IPS-18c (cell line): Measurements from ENCODE around the gene FAM76A.
"Not testable (repeated sequence)": the region's sequence is repeated elsewhere in the genome, so short reads cannot be mapped to it uniquely, and the experiment has no call there.

ENCODE experiments used
- H3K4me3 ChIP-seq: 2 replicates; pipeline ENCODE4 v1.7.0; 2013; ENCODE audit warnings: low read depth, mild to moderate bottlenecking, low read length, moderate library complexity; ENCODE audit not compliant: insufficient read depth
- H3K9me3 ChIP-seq: one replicate; pipeline ENCODE4 v1.6.1; 2013; ENCODE audit warnings: mild to moderate bottlenecking, low read length, moderate library complexity; ENCODE audit not compliant: control insufficient read depth, insufficient read depth

The FAM76A gene

DNA sequence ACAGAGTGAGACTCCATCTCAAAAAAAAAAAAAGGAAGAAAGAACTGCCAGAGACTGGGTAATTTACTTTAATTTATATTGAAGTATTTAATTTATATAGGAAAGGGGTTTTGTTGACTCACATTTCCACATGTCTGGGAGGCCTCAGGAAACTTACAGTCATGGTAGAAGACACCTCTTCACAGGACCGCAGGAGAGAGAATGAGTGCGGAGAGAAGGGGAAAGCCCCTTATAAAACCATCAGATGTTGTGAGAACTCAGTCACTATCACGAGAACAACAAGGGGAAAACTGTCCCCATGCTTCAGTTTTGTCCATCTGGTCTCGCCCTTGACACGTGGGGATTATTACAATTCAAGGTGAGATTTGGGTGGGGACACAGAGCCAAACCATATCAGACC lies 79.0 kb downstream of the FAM76A start:
- H3K4me3 ChIP-seq: no peak overlapping the region
- H3K9me3 ChIP-seq: no peaks in the 10 kb centered on the region

DNA sequence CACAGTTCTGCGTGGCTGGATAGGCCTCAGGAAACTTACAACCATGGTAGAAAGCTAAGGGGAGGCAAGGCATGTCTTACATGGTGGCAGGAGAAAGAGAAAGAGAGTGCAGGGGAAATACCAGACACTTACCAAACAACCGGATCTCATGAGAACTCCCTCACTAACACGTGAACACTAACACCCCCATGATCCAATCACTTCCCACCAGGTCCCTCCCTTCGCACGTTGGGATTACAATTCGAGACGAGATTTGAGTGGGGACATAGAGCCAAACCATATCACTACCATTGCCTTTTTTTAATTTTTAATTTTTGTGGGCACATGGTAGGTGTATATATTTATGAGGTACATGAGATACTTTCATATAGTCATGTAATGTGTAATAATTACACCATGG lies 81.0 kb downstream of the FAM76A start:
- Histone ChIP-seq H3K4me3 (no peak overlapping the region), H3K9me3 (no peaks in the 10 kb centered on the region)

DNA sequence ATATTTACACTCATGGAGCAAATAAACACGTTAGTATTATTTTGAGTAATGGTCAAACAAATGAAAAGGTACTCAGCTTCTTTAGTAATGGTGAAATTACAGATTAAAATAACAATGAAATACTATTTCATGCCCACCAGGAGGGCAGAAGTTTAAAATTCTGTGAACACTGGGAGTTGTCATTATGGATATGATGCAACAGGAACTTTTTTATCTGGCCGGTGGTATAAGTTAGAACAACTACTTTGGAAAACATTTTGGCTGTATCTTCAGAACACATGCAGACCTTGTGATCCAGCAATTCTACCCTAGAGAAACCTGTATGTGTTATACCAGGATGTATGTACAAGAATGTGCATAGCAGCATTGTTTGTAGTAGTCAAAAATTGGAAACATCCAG lies 81.6 kb downstream of the FAM76A start:
- Histone ChIP-seq H3K4me3 (no peak overlapping the region), H3K9me3 (no peaks in the 10 kb centered on the region)

DNA sequence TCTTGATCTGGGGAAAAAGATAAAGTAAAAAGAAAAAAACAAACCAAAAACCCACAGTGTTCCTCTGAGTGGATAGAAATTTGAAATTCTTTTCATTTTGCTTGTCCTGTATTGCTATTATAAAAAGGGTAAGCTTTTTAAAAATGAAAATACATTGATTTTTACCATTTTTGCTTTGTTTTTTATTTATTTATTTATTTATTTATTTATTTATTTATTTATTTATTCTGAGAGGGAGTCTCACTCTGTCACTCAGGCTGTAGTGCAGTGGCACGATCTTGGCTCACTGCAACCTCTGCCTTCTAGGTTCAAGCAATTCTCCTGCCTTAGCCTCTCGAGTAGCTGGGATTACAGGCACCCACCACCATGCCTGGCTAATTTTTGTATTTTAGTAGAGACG lies 82.4 kb downstream of the FAM76A start:
- H3K4me3 ChIP-seq, H3K9me3 ChIP-seq: not testable (repeated sequence)

DNA sequence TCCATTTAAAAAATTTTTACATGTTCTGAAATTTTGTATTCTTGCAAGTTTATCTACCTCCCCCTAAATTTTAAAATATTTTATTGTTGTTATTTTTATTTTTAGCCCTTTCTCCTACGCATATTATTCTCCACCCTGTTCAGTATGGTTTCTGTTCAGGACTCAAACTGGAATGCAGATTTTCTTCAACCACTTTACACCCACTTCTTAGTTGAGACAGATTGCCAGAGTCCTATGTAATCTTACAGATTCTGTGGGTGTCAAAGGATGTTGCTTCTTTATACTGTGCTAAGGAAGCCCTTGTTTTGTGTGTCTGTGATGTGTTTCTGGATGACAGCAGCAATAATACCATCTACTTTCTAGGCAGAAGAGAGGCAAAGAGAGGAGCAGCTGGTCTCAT lies 84.1 kb downstream of the FAM76A start:
- Histone ChIP-seq H3K4me3 (no peak overlapping the region), H3K9me3 (no peaks in the 10 kb centered on the region)

DNA sequence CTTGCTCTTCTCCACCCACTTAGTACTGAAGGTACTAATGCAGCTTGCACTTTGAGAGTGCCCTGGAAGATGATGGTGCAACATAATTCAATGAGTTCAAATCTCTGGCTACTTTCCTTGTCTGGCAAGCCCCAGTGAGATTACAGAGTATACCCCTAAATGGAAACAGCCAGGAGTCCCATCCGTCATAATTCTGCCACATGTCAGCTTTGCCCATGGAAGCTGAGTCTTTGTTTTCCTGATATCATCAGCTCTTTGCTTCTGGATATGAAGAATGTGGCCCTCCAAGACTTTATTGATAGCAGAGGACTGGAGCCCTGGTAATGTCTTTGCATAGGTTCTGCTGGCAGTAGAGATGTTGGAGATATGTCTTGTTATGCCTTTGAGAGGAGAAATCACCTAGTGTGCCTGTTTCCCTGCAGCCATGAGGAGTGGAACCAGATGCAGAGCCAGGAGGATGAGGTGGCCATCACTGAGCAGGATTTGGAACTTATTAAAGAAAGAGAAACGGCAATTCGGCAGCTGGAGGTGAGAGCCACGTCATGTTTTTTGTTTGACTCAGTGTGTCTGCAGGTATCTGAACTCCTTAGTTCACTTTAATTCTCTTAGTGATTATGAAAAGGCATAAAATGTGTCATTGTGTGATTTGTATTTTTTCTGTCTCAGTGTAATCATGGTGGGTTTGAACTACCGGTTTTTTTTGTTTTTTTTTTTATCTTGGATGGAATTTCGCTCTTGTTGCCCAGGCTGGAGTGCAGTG lies 86.2 kb downstream of the FAM76A start:
- Histone ChIP-seq H3K9me3 (no peaks in the 10 kb centered on the region), H3K4me3 (no peak overlapping the region)
